Glutamatergic neuron (in vitro differentiated cells): ENCODE measurements around the gene PRXL2B. TPM values are rescaled to one million over a fixed set of nuclear protein-coding genes. Genes with fewer than 3 reads are reported as not detected.

ENCODE experiments used
- DNase-seq: peaks from one replicate; pipeline ENCODE4 v3.0.0; 2022
- H3K27ac Mint-ChIP-seq: one replicate; pipeline ENCODE4 v1.8.0; 2020; ENCODE audit warnings: mild to moderate bottlenecking, mixed read lengths, inconsistent platforms; ENCODE audit not compliant: unreplicated experiment
- H3K27me3 Mint-ChIP-seq: one replicate; pipeline ENCODE4 v1.8.0; 2020; ENCODE audit warnings: mild to moderate bottlenecking, moderate library complexity, mixed read lengths, inconsistent platforms; ENCODE audit not compliant: unreplicated experiment
- H3K36me3 Mint-ChIP-seq: one replicate; pipeline ENCODE4 v1.8.0; 2020; ENCODE audit warnings: mild to moderate bottlenecking, mixed read lengths, inconsistent platforms; ENCODE audit not compliant: unreplicated experiment
- H3K4me1 Mint-ChIP-seq: one replicate; pipeline ENCODE4 v1.8.0; 2020; ENCODE audit warnings: mild to moderate bottlenecking, low read depth, mixed read lengths, inconsistent platforms; ENCODE audit not compliant: unreplicated experiment
- H3K4me3 Mint-ChIP-seq: one replicate; pipeline ENCODE4 v1.8.0; 2020; ENCODE audit warnings: mild to moderate bottlenecking, mixed read lengths, inconsistent platforms; ENCODE audit not compliant: unreplicated experiment
- H3K9me3 Mint-ChIP-seq: one replicate; pipeline ENCODE4 v1.8.0; 2020; ENCODE audit warnings: mild to moderate bottlenecking, moderate library complexity, mixed read lengths, inconsistent platforms; ENCODE audit not compliant: unreplicated experiment
- CTCF ChIP-seq: fragments of 200-600 bp; sonication (generic); IDR thresholded peaks from one replicate; pipeline ENCODE4 v1.5.0; 2021; ENCODE audit not compliant: partially characterized antibody, unreplicated experiment
- total RNA-seq: library from RNA; stranded (reverse); fragmentation: NEBNext Ultra II Directional; extraction: Animal tissue kit (Norgen Biotek cat#: 25700); gene quantifications from one replicate; pipeline ENCODE4 v1.2.1, GENCODE V29; 2021; ENCODE audit not compliant: unreplicated experiment

Gene PRXL2B
- total RNA-seq, 1 donor from 2014 or later: 46.1 TPM

- H3K4me3 Mint-ChIP-seq: no peak overlapping the region
- H3K9me3 Mint-ChIP-seq: peaks cover 7% of the 10 kb centered on the region
- H3K27ac Mint-ChIP-seq: no peak overlapping the region
- no peak for DNase-seq
- TF ChIP-seq CTCF: no peak
- H3K36me3 Mint-ChIP-seq: peaks cover 8% of the 10 kb centered on the region
- peaks cover 19% of the 10 kb centered on the region for H3K27me3 Mint-ChIP-seq
- no peaks in the 10 kb centered on the region for H3K4me1 Mint-ChIP-seq
Measured at GRCh38 chr1:2630498-2631135, 44.0 kb downstream of the PRXL2B start.

- Mint-ChIP-seq H3K27ac (no peak overlapping the region), H3K4me1 (no peaks in the 10 kb centered on the region), H3K4me3 (no peak overlapping the region), H3K36me3 (peaks cover 8% of the 10 kb centered on the region), H3K9me3 (peaks cover 7% of the 10 kb centered on the region), H3K27me3 (peaks cover 19% of the 10 kb centered on the region)
- no peak for DNase-seq
- TF ChIP-seq CTCF: no peak
Measured at GRCh38 chr1:2631136-2632050, 44.8 kb downstream of the PRXL2B start.

- no peak overlapping the region for H3K4me3 Mint-ChIP-seq
- DNase-seq: no peak
- peaks cover 19% of the 10 kb centered on the region for H3K27me3 Mint-ChIP-seq
- H3K9me3 Mint-ChIP-seq: peaks cover 10% of the 10 kb centered on the region
- peaks cover 12% of the 10 kb centered on the region for H3K36me3 Mint-ChIP-seq
- no peak for TF ChIP-seq CTCF
- no peaks in the 10 kb centered on the region for H3K4me1 Mint-ChIP-seq
- no peak overlapping the region for H3K27ac Mint-ChIP-seq
Measured at GRCh38 chr1:2632051-2632430, 45.5 kb downstream of the PRXL2B start.

- Mint-ChIP-seq H3K27ac (no peak within 1 kb of the TSS), H3K27me3 (peaks cover 16% of the 10 kb centered on the region), H3K4me3 (no peak within 1 kb of the TSS), H3K4me1 (no peaks in the 10 kb centered on the region), H3K36me3 (peaks cover 15% of the 10 kb centered on the region), H3K9me3 (peaks cover 12% of the 10 kb centered on the region)
- TF ChIP-seq CTCF: no peak
- no peak for DNase-seq
Measured at GRCh38 chr1:2632561-2633361, 46.2 kb downstream of the PRXL2B start, which contains the start of gene MMEL1. Gene MMEL1 (minus strand): TSS chr1:2633016. CDS start chr1:2629484, 3,532 bp downstream.
